Body of pancreas (tissue), 4 donors: ENCODE results near the gene AADACL3.

Source experiments
- POLR2A ChIP-seq, 3 donors: fragments of 450-650 bp; IDR thresholded peaks; one replicate each; pipeline ENCODE4 v1.6.1; 2016; ENCODE audit warnings: antibody characterized with exemption in 3 of 3, mild to moderate bottlenecking in 2 of 3
- TF ChIP-seq, protein P1 (sequence below), 7 experiments: fragments of 450-650 bp in 4 of 7; fragments of 200-600 bp in 3 of 7; sonication (generic) in 3 of 7; IDR thresholded peaks; one replicate each; pipeline ENCODE4 v1.5.1; 2016 to 2019; ENCODE audit warnings: antibody characterized with exemption in 7 of 7

DNA sequence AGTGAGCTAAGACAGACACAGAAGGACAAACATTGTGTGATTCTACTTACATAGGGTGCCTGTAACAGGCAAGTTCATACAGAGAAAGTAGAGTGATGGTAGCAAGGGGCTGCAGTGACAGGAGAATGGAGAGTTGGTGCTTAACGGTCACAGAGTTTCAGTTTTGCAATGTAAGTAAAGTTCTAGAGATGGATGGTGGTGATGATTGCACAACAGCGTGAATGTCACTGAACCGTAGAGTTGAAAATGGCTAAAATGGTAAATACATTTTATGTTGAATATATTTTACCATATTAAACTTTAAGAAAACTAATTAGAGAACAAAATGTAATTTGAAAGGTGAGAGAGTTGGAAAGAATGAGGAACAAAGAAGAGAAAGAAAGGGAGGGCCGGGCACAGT, 38.8 kb downstream of the AADACL3 start:
- TF ChIP-seq, protein P1, sequence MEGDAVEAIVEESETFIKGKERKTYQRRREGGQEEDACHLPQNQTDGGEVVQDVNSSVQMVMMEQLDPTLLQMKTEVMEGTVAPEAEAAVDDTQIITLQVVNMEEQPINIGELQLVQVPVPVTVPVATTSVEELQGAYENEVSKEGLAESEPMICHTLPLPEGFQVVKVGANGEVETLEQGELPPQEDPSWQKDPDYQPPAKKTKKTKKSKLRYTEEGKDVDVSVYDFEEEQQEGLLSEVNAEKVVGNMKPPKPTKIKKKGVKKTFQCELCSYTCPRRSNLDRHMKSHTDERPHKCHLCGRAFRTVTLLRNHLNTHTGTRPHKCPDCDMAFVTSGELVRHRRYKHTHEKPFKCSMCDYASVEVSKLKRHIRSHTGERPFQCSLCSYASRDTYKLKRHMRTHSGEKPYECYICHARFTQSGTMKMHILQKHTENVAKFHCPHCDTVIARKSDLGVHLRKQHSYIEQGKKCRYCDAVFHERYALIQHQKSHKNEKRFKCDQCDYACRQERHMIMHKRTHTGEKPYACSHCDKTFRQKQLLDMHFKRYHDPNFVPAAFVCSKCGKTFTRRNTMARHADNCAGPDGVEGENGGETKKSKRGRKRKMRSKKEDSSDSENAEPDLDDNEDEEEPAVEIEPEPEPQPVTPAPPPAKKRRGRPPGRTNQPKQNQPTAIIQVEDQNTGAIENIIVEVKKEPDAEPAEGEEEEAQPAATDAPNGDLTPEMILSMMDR (IDR thresholded peaks at IDR 0.05), result no peak
- TF ChIP-seq POLR2A (IDR thresholded peaks at IDR 0.05), result no peak
